DOHH2 (cell line): Measurements from ENCODE around the gene RBFOX1.

Source experiments
- H3F3A ChIP-seq: fragments of 200-600 bp; sonication (generic), shearing (Covaris generic); 2 replicates; pipeline ENCODE4 v1.6.0; 2016; ENCODE audit warnings: antibody characterized with exemption, mild to moderate bottlenecking; ENCODE audit not compliant: control insufficient read depth, insufficient read depth
- H3K27ac ChIP-seq: fragments of 200-600 bp; sonication (generic); 2 replicates; pipeline ENCODE4 v1.5.1; 2014; ENCODE audit warnings: low read depth, mild to moderate bottlenecking, low read length, moderate library complexity
- H3K27me3 ChIP-seq: fragments of 200-600 bp; sonication (generic); 2 replicates; pipeline ENCODE4 v1.6.1; 2014; ENCODE audit warnings: mild to moderate bottlenecking, low read length, mixed read lengths; ENCODE audit not compliant: control insufficient read depth
- H3K36me3 ChIP-seq: fragments of 200-600 bp; sonication (generic); 2 replicates; pipeline ENCODE4 v1.6.1; 2014; ENCODE audit warnings: mild to moderate bottlenecking, low read length, moderate library complexity, mixed read lengths; ENCODE audit not compliant: control insufficient read depth
- H3K4me1 ChIP-seq: fragments of 200-600 bp; sonication (generic); 2 replicates; pipeline ENCODE4 v1.6.1; 2014; ENCODE audit warnings: mild to moderate bottlenecking, low read length, mixed read lengths; ENCODE audit not compliant: control insufficient read depth
- H3K4me2 ChIP-seq: fragments of 200-600 bp; sonication (generic); 2 replicates; pipeline ENCODE4 v1.6.0; 2014; ENCODE audit warnings: mild to moderate bottlenecking, low read length, moderate library complexity
- H3K4me3 ChIP-seq: fragments of 200-600 bp; sonication (generic); 2 replicates; pipeline ENCODE4 v1.5.1; 2014; ENCODE audit warnings: mild to moderate bottlenecking, low read length, mixed read lengths
- H3K79me2 ChIP-seq: fragments of 200-600 bp; sonication (generic); 2 replicates; pipeline ENCODE4 v1.6.1; 2014; ENCODE audit warnings: mild to moderate bottlenecking, low read length, mixed read lengths; ENCODE audit not compliant: control insufficient read depth
- H3K9me2 ChIP-seq: fragments of 200-600 bp; sonication (generic); replicated peaks from 2 replicates; pipeline ENCODE4 v1.6.1; 2014; ENCODE audit warnings: mild to moderate bottlenecking, low read length, mixed read lengths; ENCODE audit not compliant: control insufficient read depth
- H3K9me3 ChIP-seq: fragments of 200-600 bp; sonication (generic); 2 replicates; pipeline ENCODE4 v1.6.1; 2014; ENCODE audit warnings: antibody characterized with exemption, low read length, mixed read lengths; ENCODE audit not compliant: control insufficient read depth, insufficient read depth
- H4K20me1 ChIP-seq: fragments of 200-600 bp; sonication (generic); 2 replicates; pipeline ENCODE4 v1.6.0; 2014; ENCODE audit warnings: low read depth, mild to moderate bottlenecking, antibody characterized with exemption, low read length, moderate library complexity; ENCODE audit not compliant: control insufficient read depth, insufficient read depth
- CTCF ChIP-seq: fragments of 200-600 bp; sonication (generic); IDR thresholded peaks from one replicate; pipeline ENCODE4 v1.5.1; 2014; ENCODE audit warnings: antibody characterized with exemption, mild to moderate bottlenecking, low read depth, low read length; ENCODE audit not compliant: poor library complexity, severe bottlenecking
- EZH2phosphoT487 ChIP-seq: fragments of 200-600 bp; sonication (generic); IDR thresholded peaks from 2 replicates; pipeline ENCODE4 v1.6.1; 2017; ENCODE audit warnings: borderline replicate concordance, mild to moderate bottlenecking, antibody characterized with exemption, low read length, moderate library complexity, mixed read lengths

Gene RBFOX1

DNA sequence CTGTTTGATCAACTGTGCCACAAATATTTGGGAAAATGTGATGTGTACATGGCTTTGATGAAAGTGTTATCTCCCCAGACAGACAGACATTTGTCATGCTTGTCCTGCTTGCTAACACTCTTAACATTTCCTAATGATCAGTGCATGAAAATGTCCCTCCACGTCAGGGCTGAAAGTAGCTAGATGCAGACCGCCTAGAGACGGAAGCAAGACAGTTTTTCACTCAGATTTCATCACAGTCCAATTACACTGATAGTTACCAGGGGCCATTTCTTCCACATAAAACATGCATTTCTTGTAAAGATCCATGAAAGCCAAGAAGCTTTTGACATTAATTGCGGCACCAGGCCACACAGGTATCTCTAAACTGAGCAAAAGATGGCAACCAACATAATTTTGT is 347.7 kb downstream of the RBFOX1 start:
- no peak overlapping the region for H3K4me3 ChIP-seq
- no peaks in the 10 kb centered on the region for H3K9me3 ChIP-seq
- H3K27ac ChIP-seq: no peak overlapping the region
- no peaks in the 10 kb centered on the region for H3K27me3 ChIP-seq
- H3K79me2 ChIP-seq: no peaks in the 10 kb centered on the region
- no peaks in the 10 kb centered on the region for H3K4me1 ChIP-seq
- H4K20me1 ChIP-seq: no peaks in the 10 kb centered on the region
- no peak overlapping the region for H3K4me2 ChIP-seq
- no peaks in the 10 kb centered on the region for H3K36me3 ChIP-seq
- no peaks in the 10 kb centered on the region for H3F3A ChIP-seq
- no peaks in the 10 kb centered on the region for H3K9me2 ChIP-seq
- TF ChIP-seq EZH2phosphoT487: no peak
- TF ChIP-seq CTCF: no peak

DNA sequence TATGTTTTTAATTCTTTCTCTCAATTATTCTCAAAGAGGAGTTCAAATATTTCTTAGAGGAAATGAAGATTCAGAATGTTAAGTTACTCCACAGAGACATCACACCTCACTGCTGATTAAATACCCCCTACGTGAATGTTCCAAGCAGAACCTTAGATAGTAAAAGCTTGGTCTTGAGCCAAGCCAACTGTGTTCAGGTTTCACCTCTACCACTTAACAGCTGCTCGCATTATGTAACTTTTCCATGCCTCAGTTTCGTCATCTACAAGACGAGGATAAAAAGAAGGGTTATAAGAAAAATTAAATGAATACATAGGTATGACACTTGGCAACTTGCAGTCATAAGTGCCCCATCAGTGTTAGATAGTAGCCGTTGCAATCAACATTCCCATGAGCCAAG is 356.2 kb downstream of the RBFOX1 start:
- TF ChIP-seq EZH2phosphoT487 (no peak), CTCF (no peak)
- H3K4me1 ChIP-seq: no peaks in the 10 kb centered on the region
- no peaks in the 10 kb centered on the region for H3K27me3 ChIP-seq
- H3K79me2 ChIP-seq: no peaks in the 10 kb centered on the region
- H3K4me2 ChIP-seq: no peak overlapping the region
- H3K36me3 ChIP-seq: no peaks in the 10 kb centered on the region
- no peak overlapping the region for H3K4me3 ChIP-seq
- H3F3A ChIP-seq: no peaks in the 10 kb centered on the region
- no peaks in the 10 kb centered on the region for H3K9me2 ChIP-seq
- no peaks in the 10 kb centered on the region for H4K20me1 ChIP-seq
- H3K9me3 ChIP-seq: no peaks in the 10 kb centered on the region
- H3K27ac ChIP-seq: no peak overlapping the region

DNA sequence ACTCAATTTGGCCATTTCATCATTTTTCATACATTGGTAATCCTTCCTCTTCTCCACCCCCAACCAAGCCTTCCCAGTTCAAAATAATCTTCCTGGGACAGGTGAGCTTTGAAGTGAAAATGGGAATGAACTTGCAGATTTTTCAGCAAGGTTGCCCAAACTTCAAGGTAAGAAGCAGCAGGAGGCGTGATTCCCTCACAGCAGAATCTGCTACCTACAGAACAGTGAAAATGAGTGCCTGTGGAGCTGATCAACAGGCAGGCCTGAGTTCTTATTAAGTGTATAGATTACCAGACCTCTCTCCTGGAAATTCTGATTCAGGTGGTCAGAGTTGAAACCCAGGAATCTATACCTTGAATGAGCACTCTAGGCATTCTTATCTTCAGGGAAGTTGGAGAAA is 356.6 kb downstream of the RBFOX1 start:
- no peaks in the 10 kb centered on the region for H3F3A ChIP-seq
- H3K36me3 ChIP-seq: no peaks in the 10 kb centered on the region
- no peak overlapping the region for H3K4me2 ChIP-seq
- no peaks in the 10 kb centered on the region for H3K9me3 ChIP-seq
- TF ChIP-seq CTCF: no peak
- no peak for TF ChIP-seq EZH2phosphoT487
- no peaks in the 10 kb centered on the region for H3K4me1 ChIP-seq
- H3K27ac ChIP-seq: no peak overlapping the region
- H3K27me3 ChIP-seq: no peaks in the 10 kb centered on the region
- no peaks in the 10 kb centered on the region for H3K9me2 ChIP-seq
- H3K79me2 ChIP-seq: no peaks in the 10 kb centered on the region
- no peaks in the 10 kb centered on the region for H4K20me1 ChIP-seq
- H3K4me3 ChIP-seq: no peak overlapping the region

DNA sequence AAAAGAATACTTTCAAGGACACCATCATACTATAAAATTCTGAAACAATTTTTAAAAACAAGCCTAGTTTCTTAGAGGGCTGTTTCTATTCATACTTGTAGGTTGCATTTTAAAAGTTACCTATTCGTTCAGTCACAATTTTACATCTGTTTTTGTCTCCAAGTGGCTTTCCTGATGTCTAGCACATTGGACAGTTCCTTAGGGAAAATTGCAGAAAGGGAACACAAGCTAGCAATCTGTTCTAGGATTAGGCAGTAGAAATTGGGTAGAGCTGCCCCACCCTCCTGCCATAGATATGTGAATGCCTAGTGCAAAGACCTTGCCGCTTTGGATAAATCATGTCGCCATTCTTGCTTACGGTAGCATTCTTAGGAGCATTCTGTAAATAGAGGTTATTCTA is 358.9 kb downstream of the RBFOX1 start:
- Histone ChIP-seq H3K36me3 (no peaks in the 10 kb centered on the region), H3K4me1 (no peaks in the 10 kb centered on the region), H3K9me3 (no peaks in the 10 kb centered on the region), H3K27ac (no peak overlapping the region), H3K4me2 (no peak overlapping the region), H3K9me2 (no peaks in the 10 kb centered on the region), H3K27me3 (no peaks in the 10 kb centered on the region), H3F3A (no peaks in the 10 kb centered on the region), H3K4me3 (no peak overlapping the region), H3K79me2 (no peaks in the 10 kb centered on the region), H4K20me1 (no peaks in the 10 kb centered on the region)
- no peak for TF ChIP-seq EZH2phosphoT487
- no peak for TF ChIP-seq CTCF
